ENCODE measurements around the gene STK39.

DNA sequence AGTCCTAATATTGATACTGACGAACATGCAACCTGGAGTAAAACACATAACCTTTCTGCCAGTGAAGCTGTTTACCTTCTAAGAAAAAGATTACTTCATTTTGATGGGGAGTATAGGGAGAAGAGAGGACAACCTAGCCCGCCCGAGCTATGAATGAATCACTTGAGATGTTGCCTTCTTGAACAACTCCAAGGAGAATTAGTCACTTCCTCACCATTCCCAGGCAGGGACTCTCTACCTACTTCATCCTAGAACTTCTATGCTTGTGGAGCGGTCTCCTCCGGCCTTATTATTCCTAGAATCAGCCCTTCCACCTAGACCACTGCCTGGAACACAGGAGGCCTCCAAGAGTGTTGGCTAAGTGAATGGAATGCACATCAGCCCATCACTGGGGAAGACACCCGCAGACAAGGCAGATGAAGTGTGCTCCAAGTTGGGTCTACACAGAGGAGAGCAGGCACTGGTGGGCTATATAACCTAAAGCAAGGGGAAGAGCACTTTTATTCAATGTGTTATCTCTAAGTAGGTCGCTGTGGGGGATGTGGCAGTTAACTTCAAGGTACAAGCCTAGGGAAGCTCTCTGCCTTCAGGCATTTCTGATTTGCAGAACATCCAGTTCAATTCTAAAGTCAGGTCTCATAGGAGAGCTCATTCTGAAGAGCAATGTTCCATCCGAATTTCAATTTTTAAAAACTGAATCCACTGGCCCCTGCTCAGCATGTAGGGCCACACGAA, 57.4 kb downstream of the STK39 start:
- TF ChIP-seq, protein P1, sequence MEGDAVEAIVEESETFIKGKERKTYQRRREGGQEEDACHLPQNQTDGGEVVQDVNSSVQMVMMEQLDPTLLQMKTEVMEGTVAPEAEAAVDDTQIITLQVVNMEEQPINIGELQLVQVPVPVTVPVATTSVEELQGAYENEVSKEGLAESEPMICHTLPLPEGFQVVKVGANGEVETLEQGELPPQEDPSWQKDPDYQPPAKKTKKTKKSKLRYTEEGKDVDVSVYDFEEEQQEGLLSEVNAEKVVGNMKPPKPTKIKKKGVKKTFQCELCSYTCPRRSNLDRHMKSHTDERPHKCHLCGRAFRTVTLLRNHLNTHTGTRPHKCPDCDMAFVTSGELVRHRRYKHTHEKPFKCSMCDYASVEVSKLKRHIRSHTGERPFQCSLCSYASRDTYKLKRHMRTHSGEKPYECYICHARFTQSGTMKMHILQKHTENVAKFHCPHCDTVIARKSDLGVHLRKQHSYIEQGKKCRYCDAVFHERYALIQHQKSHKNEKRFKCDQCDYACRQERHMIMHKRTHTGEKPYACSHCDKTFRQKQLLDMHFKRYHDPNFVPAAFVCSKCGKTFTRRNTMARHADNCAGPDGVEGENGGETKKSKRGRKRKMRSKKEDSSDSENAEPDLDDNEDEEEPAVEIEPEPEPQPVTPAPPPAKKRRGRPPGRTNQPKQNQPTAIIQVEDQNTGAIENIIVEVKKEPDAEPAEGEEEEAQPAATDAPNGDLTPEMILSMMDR (IDR thresholded peaks at IDR 0.05), result no peak
- TF ChIP-seq POLR2A (IDR thresholded peaks at IDR 0.05), result no peak
